GM10248 (cell line): ENCODE results near the gene DIP2B.

ENCODE experiments used
- CTCF ChIA-PET: fragments of 300-600 bp; sonication (Branson Sonifier 250); formaldehyde crosslinking; extraction: SDS; loops from one replicate; lab custom pipeline; 2021; ENCODE audit warnings: antibody characterized with exemption; lab: Yijun Ruan, JAX
- POLR2A ChIA-PET: fragments of 350-650 bp; sonication (Branson Sonifier 250); formaldehyde crosslinking; extraction: SDS; loops from one replicate; lab custom pipeline; 2020; ENCODE audit warnings: antibody characterized with exemption; lab: Yijun Ruan, JAX
- DNase-seq: peaks from one replicate; pipeline ENCODE4 v3.0.0; 2012; ENCODE audit errors: extremely low spot score
- TF ChIP-seq, protein P1 (sequence below): IDR thresholded peaks from 2 replicates; pipeline ENCODE4 v1.5.1; 2012; ENCODE audit warnings: mild to moderate bottlenecking, low read depth; ENCODE audit errors: extremely low read depth, missing control alignments, control extremely low read depth

The DIP2B gene

DNA sequence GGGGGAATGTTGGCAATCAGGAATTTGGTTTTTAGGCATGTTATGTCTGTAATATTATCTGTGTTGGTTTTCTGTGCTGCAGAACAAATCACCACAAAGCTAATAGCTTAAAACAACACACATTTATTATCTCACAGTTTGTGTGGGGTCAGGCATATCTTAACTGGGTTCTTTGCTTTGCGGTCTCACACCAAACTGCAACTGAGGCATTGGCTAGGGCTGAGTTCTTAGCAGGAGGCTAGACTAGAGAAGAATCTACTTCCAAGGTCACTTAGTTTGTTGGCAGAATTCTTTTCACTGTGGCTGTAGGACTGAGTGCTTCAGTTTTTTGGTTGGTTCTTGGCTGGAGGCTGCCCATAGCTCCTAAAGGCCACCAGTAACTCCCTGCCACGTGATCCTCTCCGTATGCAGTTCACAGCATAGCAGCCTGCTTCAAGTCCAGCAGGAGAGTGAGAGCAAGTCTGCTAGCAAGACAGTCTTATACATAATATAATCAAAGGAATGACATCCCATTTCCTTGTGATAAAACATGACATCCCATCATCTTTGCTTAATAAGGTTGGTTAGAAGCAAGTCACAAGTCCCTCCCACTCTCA is 280.7 kb downstream of the DIP2B start:
- CTCF ChIA-PET: no interaction called here
- no peak for DNase-seq
- TF ChIP-seq, protein P1, sequence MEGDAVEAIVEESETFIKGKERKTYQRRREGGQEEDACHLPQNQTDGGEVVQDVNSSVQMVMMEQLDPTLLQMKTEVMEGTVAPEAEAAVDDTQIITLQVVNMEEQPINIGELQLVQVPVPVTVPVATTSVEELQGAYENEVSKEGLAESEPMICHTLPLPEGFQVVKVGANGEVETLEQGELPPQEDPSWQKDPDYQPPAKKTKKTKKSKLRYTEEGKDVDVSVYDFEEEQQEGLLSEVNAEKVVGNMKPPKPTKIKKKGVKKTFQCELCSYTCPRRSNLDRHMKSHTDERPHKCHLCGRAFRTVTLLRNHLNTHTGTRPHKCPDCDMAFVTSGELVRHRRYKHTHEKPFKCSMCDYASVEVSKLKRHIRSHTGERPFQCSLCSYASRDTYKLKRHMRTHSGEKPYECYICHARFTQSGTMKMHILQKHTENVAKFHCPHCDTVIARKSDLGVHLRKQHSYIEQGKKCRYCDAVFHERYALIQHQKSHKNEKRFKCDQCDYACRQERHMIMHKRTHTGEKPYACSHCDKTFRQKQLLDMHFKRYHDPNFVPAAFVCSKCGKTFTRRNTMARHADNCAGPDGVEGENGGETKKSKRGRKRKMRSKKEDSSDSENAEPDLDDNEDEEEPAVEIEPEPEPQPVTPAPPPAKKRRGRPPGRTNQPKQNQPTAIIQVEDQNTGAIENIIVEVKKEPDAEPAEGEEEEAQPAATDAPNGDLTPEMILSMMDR: no peak
- POLR2A ChIA-PET: no interaction called here

DNA sequence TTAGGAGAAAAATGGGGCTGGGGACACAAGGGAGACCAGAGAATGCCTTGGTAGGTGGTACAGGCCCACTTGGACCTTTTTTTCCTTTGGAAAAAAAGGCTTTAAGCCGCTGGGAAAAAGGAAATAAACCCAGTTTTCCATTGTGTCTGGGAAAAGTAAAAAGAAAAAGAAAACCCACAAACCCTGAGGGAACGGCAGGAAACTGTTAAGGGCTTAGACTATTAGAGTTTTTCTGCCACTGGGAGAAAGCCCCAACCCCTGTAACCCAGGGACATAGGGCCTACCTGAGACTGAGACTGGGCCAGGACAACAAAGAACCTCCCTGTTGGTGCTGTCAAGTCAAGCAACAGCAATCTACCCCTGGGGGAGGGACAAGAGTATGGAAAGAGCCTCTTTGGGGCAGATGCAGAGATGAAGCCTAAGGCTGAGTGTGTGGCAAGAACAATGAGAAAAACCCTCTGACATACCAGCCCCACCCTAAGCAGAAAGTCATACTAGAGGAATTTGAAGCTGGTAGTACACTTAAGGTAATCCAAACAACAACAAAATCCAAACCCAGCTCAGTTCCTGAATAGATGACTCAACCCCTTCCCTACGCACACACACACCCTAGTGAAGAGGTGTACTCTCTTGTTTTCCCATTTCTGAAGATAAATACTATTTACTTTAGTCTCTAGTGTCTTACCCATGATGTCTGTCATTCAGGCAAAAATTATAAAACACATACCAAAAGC is 281.9 kb downstream of the DIP2B start:
- TF ChIP-seq, protein P1: no peak
- POLR2A ChIA-PET: no interaction called here
- CTCF ChIA-PET: interaction anchor here (1.0 to 1.3 kb wide), 2 partner anchors 21 to 39 kb away, joined by 3 to 5 read pairs; no protein-coding TSS in a partner anchor
- DNase-seq: no peak

DNA sequence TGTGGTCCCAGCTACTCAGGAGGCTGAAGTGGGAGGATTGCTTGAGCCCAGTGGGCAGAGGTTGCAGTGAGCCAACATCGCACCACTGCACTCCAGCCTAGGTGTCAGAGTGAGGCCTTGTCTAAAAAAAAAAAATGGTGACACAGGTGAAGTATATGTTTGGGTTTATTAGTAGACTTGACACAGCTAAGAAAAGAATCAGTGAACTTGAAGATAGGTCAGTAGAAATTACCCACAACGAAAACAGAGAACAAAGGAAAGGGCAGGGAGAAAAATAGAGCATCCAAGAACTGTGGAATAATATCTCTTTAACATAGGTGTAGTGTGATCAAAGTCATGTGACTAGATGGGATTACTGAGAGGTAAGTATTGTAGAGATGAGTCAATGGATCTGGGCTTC is 282.8 kb downstream of the DIP2B start:
- POLR2A ChIA-PET: no interaction called here
- TF ChIP-seq, protein P1: no peak
- CTCF ChIA-PET: interaction anchor here (1.0 to 1.6 kb wide), 3 partner anchors 22 to 200 kb away, joined by 3 to 5 read pairs (median 4); no protein-coding TSS in a partner anchor
- no peak for DNase-seq

- ChIA-PET POLR2A (no interaction called here), CTCF (interaction anchor here (1.6 kb wide), 1 partner anchor 199 kb away, joined by 4 read pairs; no protein-coding TSS in a partner anchor)
- TF ChIP-seq, protein P1: no peak
- no peak for DNase-seq
Observed at GRCh38 chr12:50788561-50788960, 283.8 kb downstream of the DIP2B start.

DNA sequence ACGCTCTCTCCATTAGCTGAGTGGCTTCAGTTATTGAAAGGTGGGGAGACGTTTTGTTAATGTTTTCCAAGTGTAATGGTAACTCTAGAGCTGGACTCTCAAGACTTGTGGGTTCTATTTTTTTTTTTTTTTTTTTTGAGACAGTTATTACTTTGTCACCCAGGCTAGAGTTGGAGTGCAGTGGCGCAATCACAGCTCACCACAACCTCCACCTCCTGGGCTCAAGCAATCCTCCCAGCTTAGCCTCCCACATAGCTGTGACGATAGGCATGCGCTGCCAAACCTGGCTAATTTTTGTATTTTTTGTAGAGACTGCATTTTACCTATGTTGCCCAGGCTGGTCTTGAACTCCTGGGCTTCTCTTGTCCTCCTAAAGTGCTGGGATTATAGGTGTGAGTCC is 285.3 kb downstream of the DIP2B start:
- TF ChIP-seq, protein P1: no peak
- POLR2A ChIA-PET: interaction anchor here (0.7 to 1.2 kb wide), 2 partner anchors 283 to 293 kb away, joined by 3 to 5 read pairs; no protein-coding TSS in a partner anchor
- DNase-seq: no peak
- CTCF ChIA-PET: interaction anchor here (1.3 to 2.6 kb wide), 2 partner anchors 25 to 551 kb away, joined by 3 to 7 read pairs; partner anchors contain the start of gene ATF1
